Central memory CD8-positive, alpha-beta T cell (primary cell): ENCODE measurements around the gene ZNF143.
"Not testable (repeated sequence)": the region's sequence is repeated elsewhere in the genome, so short reads cannot be mapped to it uniquely, and the experiment has no call there.

Experiments used
- ATAC-seq: fragments of 150-1000 bp; cut with Tn5 transposase; replicated peaks from 2 replicates; pipeline ENCODE4 v1.10.0; 2022; ENCODE audit warnings: mild to moderate bottlenecking, moderate FRiP score, moderate number of reproducible peaks; ENCODE audit not compliant: poor library complexity, severe bottlenecking; ENCODE audit errors: extremely low read depth
- DNase-seq, 2 donors: peaks; one replicate each; pipeline ENCODE4 v3.0.0; 2021; ENCODE audit warnings: low spot score in 2 of 2
- H3K27ac Mint-ChIP-seq: one replicate; pipeline ENCODE4 v1.8.0; 2022; ENCODE audit warnings: low read depth, mild to moderate bottlenecking, moderate library complexity, mixed read lengths
- H3K27me3 Mint-ChIP-seq: one replicate; pipeline ENCODE4 v1.8.0; 2022; ENCODE audit warnings: mixed read lengths
- H3K36me3 Mint-ChIP-seq: one replicate; pipeline ENCODE4 v1.8.0; 2022; ENCODE audit warnings: mild to moderate bottlenecking, moderate library complexity, mixed read lengths; ENCODE audit not compliant: insufficient read depth
- H3K4me1 Mint-ChIP-seq: one replicate; pipeline ENCODE4 v1.8.0; 2022; ENCODE audit warnings: mixed read lengths
- H3K4me3 Mint-ChIP-seq: one replicate; pipeline ENCODE4 v1.8.0; 2022; ENCODE audit warnings: mild to moderate bottlenecking, moderate library complexity, mixed read lengths
- H3K9me3 Mint-ChIP-seq: one replicate; pipeline ENCODE4 v1.8.0; 2022; ENCODE audit warnings: mixed read lengths

ZNF143 gene

GRCh38 chr11:9460322-9461062 is at the start of gene ZNF143:
TSS of gene ZNF143 (plus strand) at chr11:9461012. CDS start at chr11:9471309, 10,297 bp downstream.
- Mint-ChIP-seq H3K4me1 (peaks cover 34% of the 10 kb centered on the region), H3K9me3 (no peaks in the 10 kb centered on the region), H3K4me3 (peak within 1 kb of the TSS; percentile 94), H3K27ac (peak within 1 kb of the TSS; percentile 100), H3K27me3 (no peaks in the 10 kb centered on the region), H3K36me3 (peaks cover 11% of the 10 kb centered on the region)
- ATAC-seq (peak; percentile 88), DNase-seq (peak; percentile 99 to 100)

DNA sequence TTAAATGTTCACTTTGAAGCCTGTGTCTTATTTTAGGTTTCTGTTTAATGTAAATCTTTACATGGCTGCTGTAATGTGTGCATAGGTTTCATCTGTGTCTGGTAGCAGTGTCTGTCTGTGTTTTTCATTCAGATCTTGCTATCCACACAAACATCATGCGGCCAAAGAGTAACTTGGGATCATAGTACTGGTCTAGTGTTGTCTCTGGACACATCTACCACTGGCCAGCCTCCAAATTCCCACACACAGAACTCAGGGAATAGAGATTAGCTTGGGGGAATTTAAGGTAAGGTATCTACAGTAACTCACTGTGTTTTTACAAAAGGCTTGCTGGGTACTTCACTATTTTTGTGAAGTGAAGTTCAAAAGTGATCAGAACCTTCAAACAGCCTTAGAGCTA is 32.1 kb upstream of the ZNF143 start:
- DNase-seq (no peak), ATAC-seq (no peak)
- Mint-ChIP-seq H3K4me3 (no peak overlapping the region), H3K4me1 (no peaks in the 10 kb centered on the region), H3K27ac (no peak overlapping the region), H3K36me3 (peaks cover 79% of the 10 kb centered on the region), H3K27me3 (no peaks in the 10 kb centered on the region), H3K9me3 (no peaks in the 10 kb centered on the region)

DNA sequence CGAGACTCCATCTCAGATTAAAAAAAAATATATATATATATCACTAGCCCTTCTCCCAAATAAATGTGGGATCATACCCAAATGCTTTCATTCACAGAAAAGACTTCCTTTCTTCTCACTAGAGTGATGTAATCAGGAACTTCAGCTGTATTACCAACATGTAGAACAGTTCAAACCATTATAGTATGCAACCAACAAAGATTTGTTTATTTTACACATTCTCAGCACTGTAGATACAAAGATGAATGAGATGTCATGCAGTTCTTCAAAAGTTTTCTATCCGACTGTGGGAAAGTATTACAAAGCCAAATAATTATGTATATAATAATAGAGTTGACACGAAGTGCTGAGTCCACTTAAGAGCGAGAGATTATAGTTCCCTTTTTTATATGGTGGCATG is 22.2 kb upstream of the ZNF143 start:
- Mint-ChIP-seq H3K9me3 (no peaks in the 10 kb centered on the region), H3K4me1 (no peaks in the 10 kb centered on the region), H3K36me3 (peaks cover 79% of the 10 kb centered on the region), H3K27ac (no peak overlapping the region), H3K27me3 (no peaks in the 10 kb centered on the region), H3K4me3 (no peak overlapping the region)
- ATAC-seq (no peak), DNase-seq (no peak)

DNA sequence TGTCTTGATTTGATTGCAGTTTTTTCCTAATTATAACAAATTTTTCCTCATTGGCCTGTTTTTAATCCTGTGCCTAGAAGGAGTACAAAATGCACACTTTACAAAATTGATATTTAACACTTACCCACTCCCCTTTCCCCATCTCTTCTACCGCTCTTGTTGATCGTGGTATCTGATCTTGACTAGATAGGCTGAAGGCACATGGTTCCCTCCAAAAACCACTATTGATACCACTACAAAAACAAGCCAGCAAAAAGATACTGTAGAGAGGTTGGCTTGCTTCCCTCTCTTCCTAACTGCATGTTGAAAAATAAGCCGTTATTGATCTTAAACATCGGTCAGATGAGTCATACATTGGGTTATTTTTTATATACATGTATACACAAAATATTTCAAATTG is 14.6 kb upstream of the ZNF143 start:
- no peaks in the 10 kb centered on the region for H3K9me3 Mint-ChIP-seq
- H3K4me1 Mint-ChIP-seq = no peaks in the 10 kb centered on the region
- no peak overlapping the region for H3K27ac Mint-ChIP-seq
- H3K36me3 Mint-ChIP-seq = peaks cover 42% of the 10 kb centered on the region
- ATAC-seq (no peak), DNase-seq (no peak)
- no peaks in the 10 kb centered on the region for H3K27me3 Mint-ChIP-seq
- no peak overlapping the region for H3K4me3 Mint-ChIP-seq

DNA sequence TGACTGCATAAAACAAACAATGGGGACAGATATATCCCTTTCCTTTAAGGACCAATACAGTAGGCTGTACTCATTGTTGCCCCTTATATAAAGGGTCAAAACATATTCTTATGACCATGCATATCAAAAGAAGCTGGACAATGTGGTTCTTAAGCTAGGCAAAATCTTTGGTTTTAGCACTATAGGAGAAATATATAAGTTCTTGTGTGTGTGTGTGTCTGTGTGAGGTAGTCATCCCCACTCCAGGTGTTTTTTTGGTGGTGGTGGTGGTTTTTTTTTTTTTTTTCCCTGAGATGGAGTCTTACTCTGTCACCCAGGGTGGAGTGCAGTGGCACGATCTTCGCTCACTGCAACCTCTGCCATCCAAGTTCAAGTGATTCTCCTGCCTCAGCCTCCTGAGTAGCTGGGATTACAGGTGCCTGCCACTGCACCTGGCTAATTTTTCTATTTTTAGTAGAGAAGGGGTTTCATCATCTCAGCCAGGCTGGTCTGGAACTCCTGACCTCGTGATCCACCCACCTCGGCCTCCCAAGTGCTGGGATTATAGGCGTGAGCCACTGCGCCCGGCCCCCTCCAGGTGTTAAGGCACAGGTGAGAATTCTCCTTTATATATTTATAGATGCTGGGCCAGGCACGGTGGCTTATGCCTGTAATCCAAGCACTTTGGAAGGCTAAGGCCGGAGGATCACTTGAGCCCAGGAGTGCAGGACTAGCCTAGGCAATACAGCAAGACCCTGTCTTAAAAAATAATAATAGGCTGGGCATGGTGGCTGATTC is 12.0 kb upstream of the ZNF143 start:
- Mint-ChIP-seq H3K27me3 (no peaks in the 10 kb centered on the region), H3K27ac (no peak overlapping the region), H3K4me3 (no peak overlapping the region), H3K9me3 (peaks cover 4% of the 10 kb centered on the region), H3K4me1 (no peaks in the 10 kb centered on the region), H3K36me3 (peaks cover 20% of the 10 kb centered on the region)
- DNase-seq (no peak), ATAC-seq (no peak)

DNA sequence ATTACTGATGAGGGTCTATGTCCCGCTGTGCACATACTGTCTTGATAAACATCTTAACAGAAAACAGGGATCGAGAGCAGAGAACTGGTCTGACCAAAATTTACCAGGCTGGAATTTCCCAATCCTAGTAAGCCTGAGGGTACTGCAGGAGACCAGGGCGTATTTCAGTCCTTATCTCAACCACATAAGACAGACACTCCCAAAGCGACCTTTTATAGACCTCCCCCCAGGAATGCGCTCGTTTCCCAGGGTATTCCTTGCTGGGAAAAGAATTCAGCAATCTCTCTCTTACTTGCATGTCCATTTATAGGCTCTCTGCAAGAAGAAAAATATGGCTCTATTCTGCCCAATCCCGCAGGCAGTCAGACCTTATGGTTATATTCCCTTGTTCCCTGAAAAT is 8.8 kb upstream of the ZNF143 start:
- ATAC-seq, H3K4me3 Mint-ChIP-seq, H3K27ac Mint-ChIP-seq, DNase-seq, H3K36me3 Mint-ChIP-seq, H3K27me3 Mint-ChIP-seq, H3K9me3 Mint-ChIP-seq, H3K4me1 Mint-ChIP-seq: not testable (repeated sequence)

DNA sequence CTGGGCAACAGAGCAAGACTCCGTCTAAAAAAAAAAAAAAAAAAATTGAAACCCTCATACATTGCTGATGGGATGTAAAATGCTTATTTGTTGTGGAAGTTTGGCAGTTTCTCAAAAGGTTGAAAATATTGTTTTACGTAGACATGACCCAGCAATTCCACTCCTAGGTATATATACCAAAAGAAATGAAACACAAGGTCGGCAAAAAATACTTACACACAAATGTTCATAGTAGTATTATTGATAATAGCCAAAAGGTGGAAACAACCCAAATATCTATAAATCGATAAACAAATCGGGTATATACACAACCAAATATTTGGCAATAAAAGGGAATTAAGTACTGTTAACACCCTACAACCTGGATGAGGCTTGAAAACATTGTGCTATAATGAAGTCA is 5.1 kb upstream of the ZNF143 start:
- no peak overlapping the region for H3K27ac Mint-ChIP-seq
- DNase-seq (no peak), ATAC-seq (no peak)
- H3K4me1 Mint-ChIP-seq = peaks cover 12% of the 10 kb centered on the region
- no peaks in the 10 kb centered on the region for H3K27me3 Mint-ChIP-seq
- peaks cover 7% of the 10 kb centered on the region for H3K36me3 Mint-ChIP-seq
- no peak overlapping the region for H3K4me3 Mint-ChIP-seq
- H3K9me3 Mint-ChIP-seq = peaks cover 4% of the 10 kb centered on the region

DNA sequence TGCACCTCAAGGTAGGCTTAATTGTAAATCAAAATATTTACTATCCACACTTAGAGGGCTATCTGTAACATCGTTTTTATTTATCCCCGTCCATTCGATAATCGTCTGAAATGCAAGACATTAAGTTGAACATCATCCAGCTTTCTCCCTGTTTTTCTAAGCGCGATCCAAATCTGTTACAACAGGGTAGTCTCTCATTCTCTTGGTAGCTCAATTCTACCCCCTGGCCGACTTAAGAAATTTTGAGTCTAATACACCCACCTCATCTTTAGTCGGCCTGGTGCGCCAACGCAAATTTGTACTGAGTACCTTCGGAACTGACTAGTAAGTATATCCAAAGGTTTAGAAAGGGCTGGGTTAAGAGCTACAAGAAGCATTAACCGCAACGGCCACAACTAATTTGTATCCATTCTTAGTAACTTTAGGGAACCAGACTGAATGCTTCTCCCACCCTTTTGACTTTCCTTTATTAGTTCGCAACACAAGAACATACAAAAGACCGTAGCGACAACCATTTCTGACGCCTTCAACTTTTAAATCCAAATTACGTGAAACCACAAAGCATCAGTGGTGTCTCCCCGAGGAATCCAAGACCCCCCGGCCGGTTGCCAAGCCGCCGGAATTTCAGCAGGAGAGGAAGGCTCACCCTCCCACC is 1.0 kb upstream of the ZNF143 start:
- peak overlapping the region; percentile 94 for H3K4me3 Mint-ChIP-seq
- no peaks in the 10 kb centered on the region for H3K9me3 Mint-ChIP-seq
- peaks cover 11% of the 10 kb centered on the region for H3K36me3 Mint-ChIP-seq
- H3K27me3 Mint-ChIP-seq = no peaks in the 10 kb centered on the region
- ATAC-seq (no peak), DNase-seq (peak in 1 of 2 donors; percentile 15)
- H3K27ac Mint-ChIP-seq = peak overlapping the region; percentile 100
- peaks cover 34% of the 10 kb centered on the region for H3K4me1 Mint-ChIP-seq

- Mint-ChIP-seq H3K27me3 (no peaks in the 10 kb centered on the region), H3K27ac (peak overlapping the region; percentile 100), H3K4me1 (peaks cover 34% of the 10 kb centered on the region), H3K4me3 (peak overlapping the region; percentile 94), H3K9me3 (no peaks in the 10 kb centered on the region), H3K36me3 (peaks cover 11% of the 10 kb centered on the region)
- ATAC-seq = peak; percentile 47
- DNase-seq = peak; percentile 65 to 78
Observed at GRCh38 chr11:9461063-9461759, 399 bp downstream of the ZNF143 start.

- no peak for ATAC-seq
- Mint-ChIP-seq H3K27me3 (no peaks in the 10 kb centered on the region), H3K27ac (peak overlapping the region; percentile 100), H3K9me3 (no peaks in the 10 kb centered on the region), H3K4me3 (peak overlapping the region; percentile 94), H3K36me3 (peaks cover 12% of the 10 kb centered on the region), H3K4me1 (peaks cover 38% of the 10 kb centered on the region)
- no peak for DNase-seq
Observed at GRCh38 chr11:9461760-9462134, 935 bp downstream of the ZNF143 start.

- Mint-ChIP-seq H3K9me3 (no peaks in the 10 kb centered on the region), H3K36me3 (peaks cover 16% of the 10 kb centered on the region), H3K27ac (peak overlapping the region; percentile 100), H3K4me3 (peak overlapping the region; percentile 94), H3K27me3 (no peaks in the 10 kb centered on the region), H3K4me1 (peaks cover 40% of the 10 kb centered on the region)
- ATAC-seq (no peak), DNase-seq (no peak)
Observed at GRCh38 chr11:9462172-9462799, 1.5 kb downstream of the ZNF143 start.
